PC-9 (cell line): ENCODE results near the gene MAJIN. TPM values are rescaled to one million over a fixed set of nuclear protein-coding genes. Genes with fewer than 3 reads are reported as not detected.

Experiments
- BruUV-seq: library from RNA; stranded (reverse); fragments of 400-500 nt; replicated peaks from 2 replicates; lab custom pipeline; 2021; lab: Mats Ljungman, UMichigan
- CTCF ChIA-PET: fragments of 300-600 bp; sonication (Branson Sonifier 250); formaldehyde crosslinking; loops from one replicate; lab custom pipeline; 2022; ENCODE audit warnings: antibody characterized with exemption; lab: Charles Lee
- POLR2A ChIA-PET: fragments of 300-600 bp; sonication (Branson Sonifier 250); formaldehyde crosslinking; loops from one replicate; lab custom pipeline; 2022; ENCODE audit warnings: antibody characterized with exemption; ENCODE audit not compliant: unreplicated experiment; lab: Charles Lee
- DNase-seq, 2 experiments: peaks; one replicate each; pipeline versions ENCODE4 v3.0.0 to v3.0.0-alpha.2; 2015 to 2022; ENCODE audit warnings: mixed read lengths in 1 of 2
- H2AFZ ChIP-seq: fragments of 200-600 bp; sonication (generic); 2 replicates; pipeline ENCODE4 v1.8.1; 2017; ENCODE audit warnings: antibody characterized with exemption
- H3F3A ChIP-seq: fragments of 200-600 bp; sonication (generic); 2 replicates; pipeline ENCODE4 v1.8.1; 2017; ENCODE audit warnings: antibody characterized with exemption, mild to moderate bottlenecking, low read depth; ENCODE audit not compliant: insufficient read depth
- H3K27ac ChIP-seq: fragments of 200-600 bp; sonication (generic); 2 replicates; pipeline ENCODE4 v1.6.1; 2016; ENCODE audit warnings: mixed run types
- H3K27me3 ChIP-seq: fragments of 200-600 bp; sonication (generic); 2 replicates; pipeline ENCODE4 v1.6.1; 2016; ENCODE audit warnings: low read depth, mixed run types; ENCODE audit not compliant: insufficient read depth
- H3K36me3 ChIP-seq: fragments of 200-600 bp; sonication (generic); 2 replicates; pipeline ENCODE4 v1.6.1; 2016; ENCODE audit warnings: low read depth, mixed run types
- H3K4me1 ChIP-seq: fragments of 200-600 bp; sonication (generic); replicated peaks from 2 replicates; pipeline ENCODE4 v1.6.1; 2016; ENCODE audit warnings: mixed run types; ENCODE audit not compliant: insufficient read depth
- H3K4me2 ChIP-seq: fragments of 200-600 bp; sonication (generic); 2 replicates; pipeline ENCODE4 v1.6.1; 2017; ENCODE audit warnings: mixed run types
- H3K4me3 ChIP-seq: fragments of 200-600 bp; sonication (generic); 2 replicates; pipeline ENCODE4 v1.6.1; 2016; ENCODE audit warnings: mixed run types
- H3K79me2 ChIP-seq: fragments of 200-600 bp; sonication (generic); 2 replicates; pipeline ENCODE4 v1.6.1; 2017; ENCODE audit warnings: low read depth, mixed run types
- H3K9me2 ChIP-seq: fragments of 200-600 bp; sonication (generic); 2 replicates; pipeline ENCODE4 v1.8.1; 2017; ENCODE audit warnings: mild to moderate bottlenecking; ENCODE audit not compliant: insufficient read depth
- H3K9me3 ChIP-seq: fragments of 200-600 bp; sonication (generic); 2 replicates; pipeline ENCODE4 v1.8.1; 2016; ENCODE audit warnings: low read depth; ENCODE audit not compliant: insufficient read depth
- H4K20me1 ChIP-seq: fragments of 200-600 bp; sonication (generic); 2 replicates; pipeline ENCODE4 v1.8.1; 2017; ENCODE audit not compliant: insufficient read depth
- CTCF ChIP-seq: fragments of 200-600 bp; sonication (generic); conservative IDR thresholded peaks from 2 replicates; pipeline ENCODE4 v1.6.1; 2017; ENCODE audit warnings: mixed run types, antibody characterized with exemption, mild to moderate bottlenecking, moderate library complexity
- EZH2 ChIP-seq: fragments of 200-600 bp; sonication (generic); IDR thresholded peaks from 2 replicates; pipeline ENCODE4 v1.8.0; 2017; ENCODE audit warnings: antibody characterized with exemption, low read depth
- intact Hi-C: fragments of 100-400 bp; cut with micrococcal nuclease; formaldehyde crosslinking; loops from one replicate; pipeline ENCODE4 v1.10.0; 2022; ENCODE audit not compliant: unreplicated experiment
- total RNA-seq: library from RNA; stranded (reverse); gene quantifications from 2 replicates; pipeline ENCODE4 v1.2.3, GENCODE V29; 2021

Gene MAJIN
- total RNA-seq, 1 experiment from 2014 or later, result 4.5 TPM

GRCh38 chr11:64932324-64932723, 39.6 kb downstream of the MAJIN start:
- intact Hi-C loops, result no loop called here
- POLR2A ChIA-PET, result no interaction called here
- H3K79me2 ChIP-seq, result no peaks in the 10 kb centered on the region
- H3K4me2 ChIP-seq, result no peak overlapping the region
- no peak for TF ChIP-seq CTCF
- no peak for TF ChIP-seq EZH2
- H3K4me3 ChIP-seq, result no peak overlapping the region
- no peaks in the 10 kb centered on the region for H3K4me1 ChIP-seq
- no peaks in the 10 kb centered on the region for H3F3A ChIP-seq
- H3K9me2 ChIP-seq, result no peaks in the 10 kb centered on the region
- DNase-seq, result no peak
- CTCF ChIA-PET, result interaction anchor here (0.6 to 1.0 kb wide), 2 partner anchors 23 to 49 kb away, joined by 3 to 4 read pairs; no protein-coding TSS in a partner anchor
- H3K27me3 ChIP-seq, result no peaks in the 10 kb centered on the region
- no peak overlapping the region for H3K27ac ChIP-seq
- no TSS peak for BruUV-seq
- no peak overlapping the region for H2AFZ ChIP-seq
- no peaks in the 10 kb centered on the region for H3K36me3 ChIP-seq
- H3K9me3 ChIP-seq, result no peaks in the 10 kb centered on the region
- H4K20me1 ChIP-seq, result no peaks in the 10 kb centered on the region

- BruUV-seq, result no TSS peak
- intact Hi-C loops, result no loop called here
- H3K9me3 ChIP-seq, result no peaks in the 10 kb centered on the region
- POLR2A ChIA-PET, result no interaction called here
- TF ChIP-seq CTCF, result no peak
- TF ChIP-seq EZH2, result no peak
- H3K4me3 ChIP-seq, result no peak overlapping the region
- H3K4me2 ChIP-seq, result no peak overlapping the region
- no peaks in the 10 kb centered on the region for H3K36me3 ChIP-seq
- H4K20me1 ChIP-seq, result no peaks in the 10 kb centered on the region
- no peaks in the 10 kb centered on the region for H3K79me2 ChIP-seq
- H3K4me1 ChIP-seq, result no peaks in the 10 kb centered on the region
- DNase-seq, result no peak
- H3K27me3 ChIP-seq, result no peaks in the 10 kb centered on the region
- no peaks in the 10 kb centered on the region for H3K9me2 ChIP-seq
- CTCF ChIA-PET, result no interaction called here
- no peak overlapping the region for H2AFZ ChIP-seq
- no peak overlapping the region for H3K27ac ChIP-seq
- no peaks in the 10 kb centered on the region for H3F3A ChIP-seq
Observed at GRCh38 chr11:64931290-64931689, 40.6 kb downstream of the MAJIN start.

GRCh38 chr11:64930340-64930739, 41.6 kb downstream of the MAJIN start:
- H3K4me2 ChIP-seq, result no peak overlapping the region
- TF ChIP-seq EZH2 (no peak), CTCF (no peak)
- BruUV-seq, result no TSS peak
- intact Hi-C loops, result no loop called here
- H4K20me1 ChIP-seq, result no peaks in the 10 kb centered on the region
- H2AFZ ChIP-seq, result no peak overlapping the region
- H3K9me3 ChIP-seq, result no peaks in the 10 kb centered on the region
- no peaks in the 10 kb centered on the region for H3K79me2 ChIP-seq
- H3K27me3 ChIP-seq, result no peaks in the 10 kb centered on the region
- CTCF ChIA-PET, result no interaction called here
- H3K4me1 ChIP-seq, result peaks cover under 1% of the 10 kb centered on the region; the same call in 1 of the 2 replicates
- DNase-seq, result no peak
- H3F3A ChIP-seq, result no peaks in the 10 kb centered on the region
- H3K9me2 ChIP-seq, result no peaks in the 10 kb centered on the region
- no peak overlapping the region for H3K4me3 ChIP-seq
- POLR2A ChIA-PET, result interaction anchor here (0.6 to 0.7 kb wide), 2 partner anchors 181 to 547 kb away, joined by 3 to 4 read pairs; no protein-coding TSS in a partner anchor
- no peak overlapping the region for H3K27ac ChIP-seq
- H3K36me3 ChIP-seq, result no peaks in the 10 kb centered on the region
